MCF 10A (cell line): ENCODE data around the gene DNMT3L. TPM values are rescaled to one million over a fixed set of nuclear protein-coding genes. Genes with fewer than 3 reads are reported as not detected.
"Not testable (repeated sequence)": the region's sequence is repeated elsewhere in the genome, so short reads cannot be mapped to it uniquely, and the experiment has no call there.

Source experiments
- BruUV-seq: library from RNA; stranded (reverse); fragments of 400-500 nt; replicated peaks from 2 replicates; lab custom pipeline; 2021; lab: Mats Ljungman, UMichigan
- CTCF ChIA-PET: fragments of 300-600 bp; sonication (Branson Sonifier 250); formaldehyde crosslinking; extraction: SDS; loops from one replicate; lab custom pipeline; 2021; ENCODE audit warnings: antibody characterized with exemption, inconsistent platforms; lab: Yijun Ruan, JAX
- POLR2A ChIA-PET: fragments of 300-600, 350-650 bp; sonication (Branson Sonifier 250); formaldehyde crosslinking; extraction: SDS; loops from one replicate; lab custom pipeline; 2020; ENCODE audit warnings: antibody characterized with exemption, inconsistent platforms; lab: Yijun Ruan, JAX
- DNase-seq: peaks from one replicate; pipeline ENCODE4 v3.0.0-alpha.2; 2018; ENCODE audit not compliant: unreplicated experiment
- H3K27ac Mint-ChIP-seq: one replicate; pipeline ENCODE4 v1.8.0; 2022; ENCODE audit warnings: mild to moderate bottlenecking, low read depth, mixed read lengths; ENCODE audit not compliant: unreplicated experiment
- H3K27me3 Mint-ChIP-seq: one replicate; pipeline ENCODE4 v1.8.0; 2022; ENCODE audit warnings: mixed read lengths; ENCODE audit not compliant: insufficient read depth, unreplicated experiment
- H3K36me3 Mint-ChIP-seq: one replicate; pipeline ENCODE4 v1.8.0; 2022; ENCODE audit warnings: mild to moderate bottlenecking, moderate library complexity, mixed read lengths; ENCODE audit not compliant: insufficient read depth, unreplicated experiment
- H3K4me1 Mint-ChIP-seq: one replicate; pipeline ENCODE4 v1.8.0; 2022; ENCODE audit warnings: mixed read lengths; ENCODE audit not compliant: insufficient read depth, unreplicated experiment
- H3K4me3 Mint-ChIP-seq: one replicate; pipeline ENCODE4 v1.8.0; 2022; ENCODE audit warnings: mild to moderate bottlenecking, moderate library complexity, mixed read lengths; ENCODE audit not compliant: unreplicated experiment
- H3K9me3 Mint-ChIP-seq: one replicate; pipeline ENCODE4 v1.8.0; 2022; ENCODE audit warnings: mixed read lengths; ENCODE audit not compliant: unreplicated experiment
- intact Hi-C: fragments of 100-400 bp; cut with micrococcal nuclease; formaldehyde crosslinking; loops from 2 replicates; pipeline ENCODE4 v1.14.1; 2022
- total RNA-seq: library from RNA; stranded (reverse); gene quantifications from 2 replicates; pipeline ENCODE4 v1.2.3, GENCODE V29; 2022
- TF ChIP-seq, protein P1 (sequence below): fragments of 200-600 bp; IDR thresholded peaks from one replicate; pipeline ENCODE4 v1.8.0; 2022; ENCODE audit warnings: antibody characterized with exemption, mild to moderate bottlenecking; ENCODE audit not compliant: unreplicated experiment

The DNMT3L gene
- total RNA-seq, 1 experiment from 2014 or later: not detected

GRCh38 chr21:44285138-44285992, 23.7 kb upstream of the DNMT3L start, which contains the start of gene AIRE:
Gene AIRE (plus strand): TSS chr21:44285876. CDS start chr21:44286007, 131 bp downstream.
- Mint-ChIP-seq H3K4me1 (no peaks in the 10 kb centered on the region), H3K36me3 (no peaks in the 10 kb centered on the region), H3K4me3 (no peak within 1 kb of the TSS), H3K27ac (no peak within 1 kb of the TSS), H3K9me3 (no peaks in the 10 kb centered on the region), H3K27me3 (no peaks in the 10 kb centered on the region)
- DNase-seq: no peak
- BruUV-seq: no TSS peak
- ChIA-PET POLR2A (no interaction called here), CTCF (interaction anchor here (0.7 kb wide), 1 partner anchor 17 kb away, joined by 3 read pairs; no protein-coding TSS in a partner anchor)
- intact Hi-C loops: no loop called here
- TF ChIP-seq, protein P1, sequence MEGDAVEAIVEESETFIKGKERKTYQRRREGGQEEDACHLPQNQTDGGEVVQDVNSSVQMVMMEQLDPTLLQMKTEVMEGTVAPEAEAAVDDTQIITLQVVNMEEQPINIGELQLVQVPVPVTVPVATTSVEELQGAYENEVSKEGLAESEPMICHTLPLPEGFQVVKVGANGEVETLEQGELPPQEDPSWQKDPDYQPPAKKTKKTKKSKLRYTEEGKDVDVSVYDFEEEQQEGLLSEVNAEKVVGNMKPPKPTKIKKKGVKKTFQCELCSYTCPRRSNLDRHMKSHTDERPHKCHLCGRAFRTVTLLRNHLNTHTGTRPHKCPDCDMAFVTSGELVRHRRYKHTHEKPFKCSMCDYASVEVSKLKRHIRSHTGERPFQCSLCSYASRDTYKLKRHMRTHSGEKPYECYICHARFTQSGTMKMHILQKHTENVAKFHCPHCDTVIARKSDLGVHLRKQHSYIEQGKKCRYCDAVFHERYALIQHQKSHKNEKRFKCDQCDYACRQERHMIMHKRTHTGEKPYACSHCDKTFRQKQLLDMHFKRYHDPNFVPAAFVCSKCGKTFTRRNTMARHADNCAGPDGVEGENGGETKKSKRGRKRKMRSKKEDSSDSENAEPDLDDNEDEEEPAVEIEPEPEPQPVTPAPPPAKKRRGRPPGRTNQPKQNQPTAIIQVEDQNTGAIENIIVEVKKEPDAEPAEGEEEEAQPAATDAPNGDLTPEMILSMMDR: no peak

DNA sequence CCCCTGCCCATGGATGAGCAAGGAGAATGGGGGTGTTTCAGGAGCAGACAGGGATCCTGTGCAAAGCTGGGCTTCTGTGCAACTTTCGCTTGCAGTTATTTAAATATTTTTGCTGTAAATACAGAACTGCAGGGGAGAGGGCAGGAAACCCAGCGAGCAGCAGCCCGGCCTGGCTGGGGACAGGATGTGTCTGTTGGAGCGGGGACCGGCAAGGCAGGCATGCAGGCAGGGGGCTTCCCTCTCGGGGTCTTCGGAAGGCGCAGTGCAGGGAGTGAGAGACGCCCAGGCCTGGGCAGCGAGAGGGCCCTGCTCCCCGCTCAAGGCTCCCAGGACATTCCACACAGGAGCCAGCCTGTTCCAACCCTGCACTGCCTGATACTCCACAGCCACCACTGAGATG, 22.3 kb upstream of the DNMT3L start:
- Mint-ChIP-seq H3K4me1 (no peaks in the 10 kb centered on the region), H3K4me3 (no peak overlapping the region), H3K9me3 (no peaks in the 10 kb centered on the region), H3K36me3 (no peaks in the 10 kb centered on the region), H3K27ac (no peak overlapping the region), H3K27me3 (no peaks in the 10 kb centered on the region)
- ChIA-PET CTCF (no interaction called here), POLR2A (no interaction called here)
- TF ChIP-seq, protein P1: no peak
- intact Hi-C loops: no loop called here
- DNase-seq: no peak
- no TSS peak for BruUV-seq

GRCh38 chr21:44283211-44283785, 21.6 kb upstream of the DNMT3L start:
- H3K27me3 Mint-ChIP-seq, CTCF ChIA-PET, H3K36me3 Mint-ChIP-seq, H3K4me1 Mint-ChIP-seq, H3K27ac Mint-ChIP-seq, BruUV-seq, H3K9me3 Mint-ChIP-seq, DNase-seq, H3K4me3 Mint-ChIP-seq, POLR2A ChIA-PET, intact Hi-C loops: not testable (repeated sequence)

- intact Hi-C loops: no loop called here
- Mint-ChIP-seq H3K27me3 (peaks cover 9% of the 10 kb centered on the region), H3K36me3 (no peaks in the 10 kb centered on the region), H3K27ac (no peak overlapping the region), H3K4me1 (no peaks in the 10 kb centered on the region), H3K9me3 (no peaks in the 10 kb centered on the region), H3K4me3 (no peak overlapping the region)
- ChIA-PET CTCF (no interaction called here), POLR2A (no interaction called here)
- no TSS peak for BruUV-seq
- TF ChIP-seq, protein P1: no peak
- no peak for DNase-seq
These were observed 20.7 kb upstream of the DNMT3L start for GRCh38 chr21:44282370-44282769.
